ENCODE results near the gene TNFRSF1B.

DNA sequence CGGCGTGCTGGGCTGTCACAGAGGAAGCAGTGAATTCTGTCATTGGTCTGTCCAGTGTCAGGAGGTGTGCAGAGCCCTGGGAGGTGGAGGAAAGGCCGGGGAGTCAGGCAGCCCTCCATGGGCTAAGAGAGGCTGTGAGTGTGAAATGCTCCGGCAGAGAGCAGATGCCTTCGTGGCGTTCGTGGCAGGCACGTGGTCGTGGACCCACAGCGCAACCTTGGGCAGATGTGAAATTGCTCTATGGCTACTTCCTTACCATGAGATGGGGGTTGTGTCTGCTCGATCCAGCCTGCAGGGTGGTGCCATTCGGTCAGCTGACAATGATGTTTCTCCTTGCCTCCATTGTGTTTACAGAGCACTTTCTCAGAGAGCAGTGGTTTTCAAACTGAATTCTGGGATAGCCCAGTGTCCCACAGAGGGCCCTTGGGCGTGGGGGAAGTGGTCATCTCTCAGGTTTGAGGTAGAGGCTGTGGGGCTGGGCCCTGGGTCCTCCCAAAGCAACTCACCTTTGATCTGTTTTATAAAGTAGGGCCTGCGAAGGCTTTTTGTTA is 27.9 kb downstream of the TNFRSF1B start:
- TF ChIP-seq CTCF (IDR thresholded peaks at IDR 0.05; ENCODE audit: low read depth, low read length, poor library complexity, severe bottlenecking), result no peak
- TF ChIP-seq EZH2phosphoT487 (IDR thresholded peaks at IDR 0.05; ENCODE audit: borderline replicate concordance, low read length), result no peak

Measured in DOHH2 (cell line).